HS-27A (cell line): Measurements from ENCODE around the gene USP40.

Experiments used
- DNase-seq: peaks from one replicate; pipeline ENCODE4 v3.0.0-alpha.2; 2012; ENCODE audit warnings: low read depth, missing footprints

The USP40 gene

DNA sequence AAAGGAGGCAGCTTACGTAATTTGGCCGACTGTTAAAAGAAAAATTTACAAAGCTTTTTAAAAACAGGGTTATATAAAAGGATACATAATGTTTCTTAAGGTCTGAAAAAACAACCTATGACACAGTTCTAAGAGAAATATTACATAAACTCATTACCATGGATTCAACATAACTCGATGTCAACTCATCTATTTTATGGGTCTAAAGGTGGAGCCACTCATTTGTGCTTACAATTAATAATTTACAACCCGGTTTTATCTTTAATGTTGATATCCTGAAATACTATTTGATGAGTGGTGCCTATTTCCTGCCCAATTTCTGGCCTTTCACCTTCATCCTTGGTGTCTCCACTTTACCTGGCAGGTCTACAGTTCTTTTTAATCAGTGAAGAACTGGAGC, 15.1 kb downstream of the USP40 start:
- DNase-seq, result no peak

GRCh38 chr2:233546774-233547173, 19.8 kb downstream of the USP40 start:
- no peak for DNase-seq

- no peak for DNase-seq
These were observed 20.5 kb downstream of the USP40 start for GRCh38 chr2:233546101-233546500.

GRCh38 chr2:233544200-233544610, 22.4 kb downstream of the USP40 start:
- DNase-seq, result no peak

- DNase-seq, result no peak
These were observed 24.1 kb downstream of the USP40 start for GRCh38 chr2:233542507-233542906.

- no peak for DNase-seq
These were observed 27.8 kb downstream of the USP40 start for GRCh38 chr2:233538741-233539140.

GRCh38 chr2:233535271-233535670, 31.3 kb downstream of the USP40 start:
- no peak for DNase-seq

DNA sequence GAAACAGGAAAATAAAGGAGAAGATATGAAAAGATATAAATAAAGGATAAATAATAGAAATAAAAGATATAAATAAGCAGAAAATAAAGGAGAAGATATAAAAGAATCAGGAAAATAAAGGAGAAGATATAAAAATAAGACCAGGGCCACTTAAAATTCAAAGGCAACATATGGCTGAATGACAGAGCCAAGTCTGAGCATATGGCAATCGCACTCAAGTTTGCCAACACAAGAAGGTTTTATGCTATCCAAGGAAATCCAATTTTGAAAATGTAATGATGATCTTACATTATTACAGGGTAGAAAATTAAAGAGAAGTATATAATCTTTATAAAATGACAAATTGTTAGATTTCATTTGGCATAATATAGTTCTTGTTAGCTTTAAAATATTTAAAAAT, 33.6 kb downstream of the USP40 start:
- DNase-seq, result no peak

DNA sequence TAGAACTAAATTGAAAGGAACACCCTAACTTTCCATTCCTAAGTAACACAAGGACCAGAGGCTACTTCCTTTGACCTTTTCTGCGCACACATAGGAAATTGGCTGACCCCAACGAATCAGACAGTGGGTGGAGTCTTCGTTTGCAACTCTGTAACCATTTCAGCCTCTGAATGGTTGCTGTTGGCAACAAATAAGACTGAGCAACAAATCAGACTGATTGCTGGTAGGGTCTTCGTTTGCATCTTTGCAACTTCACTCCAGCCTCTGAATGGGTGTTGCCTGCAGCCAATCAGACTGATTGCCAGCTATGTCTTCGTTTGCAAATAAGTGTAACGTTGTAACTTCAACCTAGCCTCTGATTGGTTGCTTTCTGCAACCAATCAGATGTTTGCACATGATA, 34.6 kb downstream of the USP40 start:
- DNase-seq, result no peak

- DNase-seq, result no peak
These were observed 36.2 kb downstream of the USP40 start for GRCh38 chr2:233530381-233530780.

DNA sequence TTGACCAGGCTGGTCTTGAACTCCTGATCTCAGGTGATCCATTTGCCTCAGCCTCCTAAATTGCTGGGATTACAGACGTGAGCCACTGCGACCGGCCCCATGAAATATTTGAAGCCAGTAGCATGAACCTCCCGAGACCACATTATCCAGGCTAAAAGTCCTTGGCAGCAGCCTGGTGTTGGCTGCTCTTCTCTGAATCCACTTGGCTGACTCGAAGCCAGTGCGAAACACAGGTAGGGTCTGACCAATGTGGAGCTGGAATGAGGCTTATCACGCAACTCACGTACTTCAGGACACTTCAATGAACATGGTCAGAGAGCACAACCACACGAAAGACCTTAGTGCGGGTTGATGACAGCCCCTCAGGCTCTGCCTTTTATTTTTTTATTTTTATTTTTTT, 38.4 kb downstream of the USP40 start:
- DNase-seq, result no peak

DNA sequence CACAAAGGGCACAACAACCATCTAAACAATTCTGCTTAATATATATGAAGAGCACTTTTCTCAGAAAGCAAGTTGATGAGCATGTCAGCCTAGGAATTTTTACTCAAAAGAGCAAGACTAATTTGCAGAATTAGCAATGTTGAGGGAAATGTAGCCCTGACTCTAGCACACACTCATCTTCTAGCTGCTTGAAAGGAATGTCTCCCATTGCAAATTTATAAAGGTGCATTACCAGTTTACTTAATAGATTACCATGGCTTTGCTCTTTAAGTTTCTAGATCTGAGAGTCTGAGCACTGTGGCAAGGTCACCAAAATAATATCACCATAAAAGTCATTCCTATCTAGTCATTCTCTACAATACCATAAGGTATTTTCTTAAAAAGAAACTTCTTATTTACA, 40.8 kb downstream of the USP40 start:
- no peak for DNase-seq

DNA sequence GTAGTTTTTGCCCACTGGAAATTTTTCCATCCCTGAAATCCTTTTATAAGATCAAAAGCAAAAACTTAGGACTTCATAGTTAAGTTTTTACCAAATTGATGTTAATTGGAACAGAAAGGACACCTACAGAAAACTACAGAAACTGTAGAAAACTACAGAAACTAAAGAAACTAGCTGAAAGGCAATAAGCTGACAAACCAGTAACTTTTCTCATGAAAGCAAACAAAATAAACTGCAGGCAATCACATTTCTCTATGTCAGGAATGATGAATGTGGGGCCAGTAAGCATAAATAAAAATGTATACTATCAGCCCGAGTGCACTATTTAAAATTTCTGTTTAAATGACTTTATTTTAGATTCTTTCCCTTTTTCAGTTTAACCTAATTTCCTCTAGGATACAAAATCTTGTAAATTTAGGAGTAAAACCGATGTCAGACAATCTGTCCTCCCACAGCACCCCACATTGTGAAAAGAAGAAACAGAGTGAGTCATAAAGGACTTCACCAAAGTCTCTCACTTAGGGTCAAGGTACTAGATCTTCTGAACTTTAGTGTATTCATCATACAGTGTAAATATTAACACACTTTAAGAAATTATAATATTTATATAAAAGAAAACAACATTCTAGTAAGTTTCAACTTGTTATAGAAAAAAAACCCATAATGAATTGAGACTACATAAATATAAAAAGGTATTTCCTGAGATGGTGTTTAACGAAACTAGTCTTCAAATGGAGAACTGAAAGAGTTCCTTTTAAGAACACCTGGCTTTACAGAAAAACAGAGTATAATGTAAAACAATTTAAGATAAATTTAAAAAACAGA, 46.6 kb downstream of the USP40 start:
- DNase-seq, result no peak

DNA sequence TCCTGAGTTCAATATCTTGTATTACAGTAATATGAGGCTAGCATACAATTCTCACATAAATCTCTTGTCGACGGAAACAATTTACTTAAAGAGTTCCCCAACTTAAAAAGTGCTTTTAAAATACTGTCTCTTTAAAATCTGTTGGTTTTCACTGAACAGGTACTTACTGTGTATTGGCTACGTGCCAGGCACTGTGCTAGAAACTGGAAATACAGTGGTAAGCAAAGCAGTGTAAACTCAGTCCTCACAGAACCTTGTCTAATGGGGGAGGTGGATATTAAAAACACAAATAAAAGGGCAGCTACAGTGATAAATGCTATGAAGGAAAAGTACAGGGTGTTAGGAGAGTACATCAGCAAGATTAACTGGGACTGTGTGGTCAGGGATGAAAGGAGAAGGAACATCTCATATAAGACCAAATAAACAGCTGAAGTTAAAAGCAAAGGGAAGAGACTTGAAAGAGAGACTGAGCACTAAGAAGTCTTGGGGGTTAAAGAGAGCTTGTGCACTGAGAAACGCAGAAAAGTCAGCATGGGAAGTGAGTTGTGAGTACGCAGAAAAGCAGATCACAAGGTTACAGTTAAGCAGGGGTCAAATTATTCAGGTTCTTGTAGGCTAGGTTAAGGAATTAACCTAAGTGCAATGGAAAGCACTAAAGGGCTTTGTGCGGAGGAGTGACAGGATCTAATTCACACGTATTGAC, 52.5 kb downstream of the USP40 start:
- DNase-seq, result no peak

DNA sequence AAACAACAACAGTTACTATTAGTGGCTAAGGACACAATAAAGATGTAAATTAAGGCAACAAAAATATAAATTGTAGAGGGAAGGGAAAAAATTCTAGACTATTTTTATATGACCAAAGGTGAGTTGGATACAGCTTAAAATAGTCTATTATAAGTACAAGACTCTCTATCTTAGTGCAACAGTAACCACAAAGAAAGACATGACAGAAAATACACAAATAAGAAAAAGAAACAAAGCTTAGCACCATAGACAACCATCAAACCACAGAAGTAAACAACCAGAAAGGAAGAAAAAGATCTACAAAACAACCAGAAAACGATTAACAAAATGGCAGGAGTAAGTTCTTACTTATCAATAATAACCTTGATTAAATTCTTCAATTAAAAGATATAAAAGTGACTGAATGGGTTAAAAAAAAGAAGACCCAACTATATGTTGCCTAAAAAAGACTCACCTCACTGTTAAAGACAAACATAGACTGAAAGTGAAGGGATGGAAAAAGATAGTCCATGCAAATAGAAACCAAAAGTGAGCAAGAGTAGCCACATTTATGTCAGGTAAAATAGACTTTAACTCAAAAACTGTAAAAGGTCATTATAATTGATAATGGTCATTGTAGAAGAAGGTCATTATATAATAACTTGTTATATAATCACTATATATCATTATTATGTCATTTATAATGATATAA, 62.5 kb downstream of the USP40 start:
- DNase-seq, result no peak

GRCh38 chr2:233503481-233503880, 63.1 kb downstream of the USP40 start:
- DNase-seq, result no peak

DNA sequence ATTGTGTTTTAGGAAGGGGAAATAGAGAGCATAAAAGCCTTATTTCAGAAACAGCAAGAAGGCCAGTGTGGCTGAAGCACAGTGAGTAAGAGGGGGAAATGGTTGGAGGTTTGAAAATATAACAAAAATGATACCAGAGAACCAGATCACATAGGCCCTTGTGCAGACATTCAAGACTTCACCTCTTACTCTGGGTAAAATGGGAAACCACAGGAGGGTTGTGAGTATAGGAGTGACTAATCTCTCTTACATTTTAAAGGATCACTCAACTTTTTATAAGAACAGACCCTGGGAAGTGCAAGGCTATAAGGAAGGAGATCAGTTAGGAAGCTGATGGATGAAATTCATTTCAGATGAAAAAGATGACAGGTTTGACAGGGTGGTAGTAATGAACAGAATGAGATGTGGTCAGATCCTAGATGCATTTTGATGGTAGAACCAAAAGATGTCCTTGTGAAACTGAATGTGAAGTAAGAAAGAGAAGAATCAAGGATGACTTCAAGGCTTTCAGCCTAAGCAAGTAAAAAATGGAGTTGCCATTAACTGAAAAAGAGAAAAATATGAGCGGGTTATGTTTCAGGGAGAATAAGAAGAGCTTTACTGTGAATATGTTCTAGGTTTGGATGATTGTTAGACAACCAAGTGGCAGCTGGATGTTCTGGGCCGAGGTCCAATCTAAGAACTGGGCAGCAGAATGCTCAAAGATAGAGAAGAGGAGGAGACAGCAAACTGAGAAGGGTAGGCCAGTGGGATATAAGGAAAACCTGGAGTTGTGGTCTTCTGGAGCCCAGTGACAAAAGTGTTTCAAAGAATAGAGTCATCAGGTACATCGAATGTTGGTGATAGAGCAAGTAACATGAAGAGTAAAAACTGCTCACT, 65.1 kb downstream of the USP40 start:
- DNase-seq, result no peak

GRCh38 chr2:233499928-233500327, 66.7 kb downstream of the USP40 start:
- no peak for DNase-seq

DNA sequence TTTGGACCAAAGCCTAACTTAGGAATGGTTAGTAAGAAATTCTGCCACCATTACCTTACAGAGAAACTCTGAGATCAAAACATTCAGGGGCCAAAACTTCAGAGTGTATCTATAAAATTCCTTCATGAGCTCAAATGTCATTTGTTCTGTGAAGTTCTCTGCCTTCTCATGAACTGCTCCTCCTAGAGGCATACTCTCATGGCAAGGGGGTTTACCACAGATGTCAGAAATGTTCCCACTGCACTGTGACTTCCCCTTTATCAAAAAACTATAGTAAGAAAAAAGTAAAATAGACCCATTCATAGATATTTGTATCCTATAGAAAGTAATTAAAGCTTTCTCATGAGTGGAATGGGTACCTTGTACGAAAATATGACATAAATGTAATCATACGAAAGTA, 68.5 kb downstream of the USP40 start:
- no peak for DNase-seq

GRCh38 chr2:233497692-233498091, 68.9 kb downstream of the USP40 start:
- DNase-seq, result no peak

DNA sequence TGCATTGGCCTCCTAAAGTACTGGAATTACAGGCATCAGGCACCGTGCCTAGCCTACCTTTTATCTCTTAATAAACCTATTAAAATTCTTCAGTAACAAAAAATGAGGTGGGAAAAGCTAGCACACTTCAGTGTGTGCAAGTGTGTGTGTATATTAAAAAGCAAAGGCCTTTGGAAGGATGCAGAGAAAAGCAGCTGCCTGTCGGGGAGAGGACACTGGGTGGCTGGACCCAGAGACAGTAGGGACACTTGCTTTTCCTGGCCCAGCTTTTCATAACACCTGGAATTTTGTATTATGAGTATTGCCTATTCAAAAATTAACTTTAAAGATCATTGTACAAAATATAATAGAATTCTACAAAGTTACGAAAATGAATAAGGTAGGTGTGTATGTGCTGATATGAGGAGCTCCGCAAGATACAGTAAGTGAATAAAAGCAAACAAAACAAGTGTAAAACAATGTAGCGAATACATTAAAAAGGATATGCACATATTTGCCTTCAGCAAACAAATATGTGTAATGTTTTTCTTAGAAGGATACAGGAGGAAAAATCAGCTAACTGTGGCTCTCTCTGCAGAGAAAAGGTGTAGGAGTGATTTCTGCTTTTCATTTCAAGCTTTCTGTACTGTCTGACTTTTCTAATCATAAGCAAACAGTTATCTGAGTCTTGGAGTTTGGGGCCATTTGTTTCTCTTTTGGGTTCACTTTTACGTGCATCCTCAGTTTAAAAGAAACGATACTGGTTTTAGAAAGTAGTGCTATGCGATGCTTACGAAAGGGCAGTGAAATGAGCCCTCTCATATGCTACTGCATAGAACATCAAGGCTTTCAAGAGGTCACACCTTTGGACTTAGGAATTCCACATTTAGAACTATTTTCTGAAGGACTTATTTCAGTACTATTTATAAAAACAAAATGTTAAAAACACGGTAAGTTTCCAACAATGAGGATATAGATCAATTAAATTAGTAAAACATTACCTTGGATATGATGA, 70.8 kb downstream of the USP40 start:
- DNase-seq, result no peak
